ENCODE measurements around the gene LRRTM4.

DNA sequence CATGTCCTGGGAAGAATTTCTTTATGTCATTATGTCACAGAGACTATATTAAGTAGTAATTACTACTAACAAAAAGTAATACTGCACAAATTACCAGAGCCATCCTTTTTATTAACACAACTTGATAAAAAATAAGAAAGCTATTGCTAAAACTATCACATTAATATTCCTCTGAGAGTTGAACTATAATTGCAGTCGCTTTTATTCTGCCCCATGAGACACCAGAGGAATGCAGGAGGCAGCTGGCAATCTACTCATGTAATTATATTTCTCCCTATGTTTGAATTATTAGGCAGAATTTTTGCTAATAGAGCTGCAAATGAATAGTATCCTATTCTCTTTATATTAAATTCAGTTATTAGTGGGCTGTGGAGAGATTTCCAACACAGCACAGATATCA, 220.7 kb downstream of the LRRTM4 start:
- TF ChIP-seq, protein P1, sequence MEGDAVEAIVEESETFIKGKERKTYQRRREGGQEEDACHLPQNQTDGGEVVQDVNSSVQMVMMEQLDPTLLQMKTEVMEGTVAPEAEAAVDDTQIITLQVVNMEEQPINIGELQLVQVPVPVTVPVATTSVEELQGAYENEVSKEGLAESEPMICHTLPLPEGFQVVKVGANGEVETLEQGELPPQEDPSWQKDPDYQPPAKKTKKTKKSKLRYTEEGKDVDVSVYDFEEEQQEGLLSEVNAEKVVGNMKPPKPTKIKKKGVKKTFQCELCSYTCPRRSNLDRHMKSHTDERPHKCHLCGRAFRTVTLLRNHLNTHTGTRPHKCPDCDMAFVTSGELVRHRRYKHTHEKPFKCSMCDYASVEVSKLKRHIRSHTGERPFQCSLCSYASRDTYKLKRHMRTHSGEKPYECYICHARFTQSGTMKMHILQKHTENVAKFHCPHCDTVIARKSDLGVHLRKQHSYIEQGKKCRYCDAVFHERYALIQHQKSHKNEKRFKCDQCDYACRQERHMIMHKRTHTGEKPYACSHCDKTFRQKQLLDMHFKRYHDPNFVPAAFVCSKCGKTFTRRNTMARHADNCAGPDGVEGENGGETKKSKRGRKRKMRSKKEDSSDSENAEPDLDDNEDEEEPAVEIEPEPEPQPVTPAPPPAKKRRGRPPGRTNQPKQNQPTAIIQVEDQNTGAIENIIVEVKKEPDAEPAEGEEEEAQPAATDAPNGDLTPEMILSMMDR (IDR thresholded peaks at IDR 0.05) = no peak
- TF ChIP-seq POLR2A (IDR thresholded peaks at IDR 0.05) = no peak
